ENCODE results near the gene NFATC4. TPM values are rescaled to one million over a fixed set of nuclear protein-coding genes. Genes with fewer than 3 reads are reported as not detected.

Gene NFATC4
- total RNA-seq, 1 experiment from 2014 or later: 10.7 TPM

- CTCF ChIA-PET: interaction anchor here (0.6 to 2.3 kb wide), 13 partner anchors 14 to 726 kb away, joined by 3 to 53 read pairs (median 7); partner anchors contain the start of genes CBLN3, KHNYN, NYNRIN and RIPK3
- Mint-ChIP-seq H3K4me1 (ENCODE audit: low read depth, unreplicated experiment) (peaks cover 11% of the 10 kb centered on the region), H3K27me3 (ENCODE audit: unreplicated experiment) (no peaks in the 10 kb centered on the region), H3K36me3 (ENCODE audit: insufficient read depth, unreplicated experiment) (peaks cover 32% of the 10 kb centered on the region), H3K9me3 (ENCODE audit: low read depth, unreplicated experiment) (no peaks in the 10 kb centered on the region), H3K4me3 (ENCODE audit: low read depth, unreplicated experiment) (peak overlapping the region; percentile 66), H3K27ac (ENCODE audit: unreplicated experiment) (peak overlapping the region; percentile 86)
- TF ChIP-seq, protein P1, sequence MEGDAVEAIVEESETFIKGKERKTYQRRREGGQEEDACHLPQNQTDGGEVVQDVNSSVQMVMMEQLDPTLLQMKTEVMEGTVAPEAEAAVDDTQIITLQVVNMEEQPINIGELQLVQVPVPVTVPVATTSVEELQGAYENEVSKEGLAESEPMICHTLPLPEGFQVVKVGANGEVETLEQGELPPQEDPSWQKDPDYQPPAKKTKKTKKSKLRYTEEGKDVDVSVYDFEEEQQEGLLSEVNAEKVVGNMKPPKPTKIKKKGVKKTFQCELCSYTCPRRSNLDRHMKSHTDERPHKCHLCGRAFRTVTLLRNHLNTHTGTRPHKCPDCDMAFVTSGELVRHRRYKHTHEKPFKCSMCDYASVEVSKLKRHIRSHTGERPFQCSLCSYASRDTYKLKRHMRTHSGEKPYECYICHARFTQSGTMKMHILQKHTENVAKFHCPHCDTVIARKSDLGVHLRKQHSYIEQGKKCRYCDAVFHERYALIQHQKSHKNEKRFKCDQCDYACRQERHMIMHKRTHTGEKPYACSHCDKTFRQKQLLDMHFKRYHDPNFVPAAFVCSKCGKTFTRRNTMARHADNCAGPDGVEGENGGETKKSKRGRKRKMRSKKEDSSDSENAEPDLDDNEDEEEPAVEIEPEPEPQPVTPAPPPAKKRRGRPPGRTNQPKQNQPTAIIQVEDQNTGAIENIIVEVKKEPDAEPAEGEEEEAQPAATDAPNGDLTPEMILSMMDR (IDR thresholded peaks at IDR 0.05; ENCODE audit: unreplicated experiment): peak; percentile 82
- intact Hi-C loops (cut with micrococcal nuclease; ENCODE audit: unreplicated experiment): loop anchor here (1.0 to 5.0 kb wide), 4 partner anchors 26 to 65 kb away; no protein-coding TSS in a partner anchor
- TSS peak; percentile 78 for BruUV-seq (replicated peaks)
- DNase-seq: peak; percentile 91
Observed at GRCh38 chr14:24365600-24366412, 2.2 kb upstream of the NFATC4 start.

GRCh38 chr14:24366413-24366720 is 1.6 kb upstream of the NFATC4 start:
- TF ChIP-seq, protein P1 (IDR thresholded peaks at IDR 0.05; ENCODE audit: unreplicated experiment): no peak
- Mint-ChIP-seq H3K9me3 (ENCODE audit: low read depth, unreplicated experiment) (no peaks in the 10 kb centered on the region), H3K27me3 (ENCODE audit: unreplicated experiment) (no peaks in the 10 kb centered on the region), H3K36me3 (ENCODE audit: insufficient read depth, unreplicated experiment) (peaks cover 32% of the 10 kb centered on the region), H3K27ac (ENCODE audit: unreplicated experiment) (peak overlapping the region; percentile 86), H3K4me1 (ENCODE audit: low read depth, unreplicated experiment) (peaks cover 11% of the 10 kb centered on the region), H3K4me3 (ENCODE audit: low read depth, unreplicated experiment) (peak overlapping the region; percentile 66)
- DNase-seq: no peak
- CTCF ChIA-PET: interaction anchor here (0.6 to 2.3 kb wide), 10 partner anchors 13 to 727 kb away, joined by 3 to 53 read pairs (median 6); partner anchors contain the start of genes CBLN3, KHNYN and RIPK3
- intact Hi-C loops (cut with micrococcal nuclease; ENCODE audit: unreplicated experiment): loop anchor here (1.0 to 5.0 kb wide), 2 partner anchors 34 to 46 kb away; no protein-coding TSS in a partner anchor
- BruUV-seq (replicated peaks): no TSS peak

GRCh38 chr14:24366721-24367513 is 1.1 kb upstream of the NFATC4 start:
- Mint-ChIP-seq H3K27me3 (ENCODE audit: unreplicated experiment) (no peaks in the 10 kb centered on the region), H3K4me1 (ENCODE audit: low read depth, unreplicated experiment) (peaks cover 11% of the 10 kb centered on the region), H3K27ac (ENCODE audit: unreplicated experiment) (peak overlapping the region; percentile 69), H3K4me3 (ENCODE audit: low read depth, unreplicated experiment) (peak overlapping the region; percentile 66), H3K36me3 (ENCODE audit: insufficient read depth, unreplicated experiment) (peaks cover 32% of the 10 kb centered on the region), H3K9me3 (ENCODE audit: low read depth, unreplicated experiment) (no peaks in the 10 kb centered on the region)
- CTCF ChIA-PET: interaction anchor here (0.7 to 2.3 kb wide), 8 partner anchors 13 to 64 kb away, joined by 3 to 53 read pairs (median 6); partner anchors contain the start of genes CBLN3, KHNYN and RIPK3
- BruUV-seq (replicated peaks): no TSS peak
- TF ChIP-seq, protein P1 (IDR thresholded peaks at IDR 0.05; ENCODE audit: unreplicated experiment): no peak
- peak; percentile 93 for DNase-seq
- intact Hi-C loops (cut with micrococcal nuclease; ENCODE audit: unreplicated experiment): loop anchor here (1.0 to 5.0 kb wide), 2 partner anchors 35 to 45 kb away; no protein-coding TSS in a partner anchor

DNA sequence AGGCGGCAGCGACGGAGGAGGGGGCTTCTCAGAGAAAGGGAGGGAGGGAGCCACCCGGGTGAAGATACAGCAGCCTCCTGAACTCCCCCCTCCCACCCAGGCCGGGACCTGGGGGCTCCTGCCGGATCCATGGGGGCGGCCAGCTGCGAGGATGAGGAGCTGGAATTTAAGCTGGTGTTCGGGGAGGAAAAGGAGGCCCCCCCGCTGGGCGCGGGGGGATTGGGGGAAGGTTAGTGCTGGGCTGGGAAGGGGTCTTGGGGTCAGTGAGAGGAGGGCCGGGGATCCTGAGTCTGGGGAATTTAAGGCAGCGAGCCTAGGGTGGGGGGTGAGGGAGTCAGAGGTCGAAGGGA is 203 bp downstream of the NFATC4 start:
- peak overlapping the region; percentile 66 for H3K4me3 Mint-ChIP-seq (ENCODE audit: low read depth, unreplicated experiment)
- BruUV-seq (replicated peaks): no TSS peak
- H3K36me3 Mint-ChIP-seq (ENCODE audit: insufficient read depth, unreplicated experiment): peaks cover 32% of the 10 kb centered on the region
- no peak overlapping the region for H3K27ac Mint-ChIP-seq (ENCODE audit: unreplicated experiment)
- CTCF ChIA-PET: no interaction called here
- peaks cover 11% of the 10 kb centered on the region for H3K4me1 Mint-ChIP-seq (ENCODE audit: low read depth, unreplicated experiment)
- TF ChIP-seq, protein P1 (IDR thresholded peaks at IDR 0.05; ENCODE audit: unreplicated experiment): no peak
- intact Hi-C loops (cut with micrococcal nuclease; ENCODE audit: unreplicated experiment): loop anchor here (5.0 kb wide), 1 partner anchor 36 kb away; no protein-coding TSS in a partner anchor
- DNase-seq: no peak
- no peaks in the 10 kb centered on the region for H3K9me3 Mint-ChIP-seq (ENCODE audit: low read depth, unreplicated experiment)
- no peaks in the 10 kb centered on the region for H3K27me3 Mint-ChIP-seq (ENCODE audit: unreplicated experiment)
